PC-9 (cell line): ENCODE measurements around the gene ZNRF4. TPM values are rescaled to one million over a fixed set of nuclear protein-coding genes. Genes with fewer than 3 reads are reported as not detected.

Experiments
- BruUV-seq: library from RNA; stranded (reverse); fragments of 400-500 nt; replicated peaks from 2 replicates; lab custom pipeline; 2021; lab: Mats Ljungman, UMichigan
- CTCF ChIA-PET: fragments of 300-600 bp; sonication (Branson Sonifier 250); formaldehyde crosslinking; loops from one replicate; lab custom pipeline; 2022; ENCODE audit warnings: antibody characterized with exemption; lab: Charles Lee
- POLR2A ChIA-PET: fragments of 300-600 bp; sonication (Branson Sonifier 250); formaldehyde crosslinking; loops from one replicate; lab custom pipeline; 2022; ENCODE audit warnings: antibody characterized with exemption; ENCODE audit not compliant: unreplicated experiment; lab: Charles Lee
- DNase-seq, 2 experiments: peaks; one replicate each; pipeline versions ENCODE4 v3.0.0 to v3.0.0-alpha.2; 2015 to 2022; ENCODE audit warnings: mixed read lengths in 1 of 2
- H2AFZ ChIP-seq: fragments of 200-600 bp; sonication (generic); 2 replicates; pipeline ENCODE4 v1.8.1; 2017; ENCODE audit warnings: antibody characterized with exemption
- H3F3A ChIP-seq: fragments of 200-600 bp; sonication (generic); 2 replicates; pipeline ENCODE4 v1.8.1; 2017; ENCODE audit warnings: antibody characterized with exemption, mild to moderate bottlenecking, low read depth; ENCODE audit not compliant: insufficient read depth
- H3K27ac ChIP-seq: fragments of 200-600 bp; sonication (generic); 2 replicates; pipeline ENCODE4 v1.6.1; 2016; ENCODE audit warnings: mixed run types
- H3K27me3 ChIP-seq: fragments of 200-600 bp; sonication (generic); 2 replicates; pipeline ENCODE4 v1.6.1; 2016; ENCODE audit warnings: low read depth, mixed run types; ENCODE audit not compliant: insufficient read depth
- H3K36me3 ChIP-seq: fragments of 200-600 bp; sonication (generic); 2 replicates; pipeline ENCODE4 v1.6.1; 2016; ENCODE audit warnings: low read depth, mixed run types
- H3K4me1 ChIP-seq: fragments of 200-600 bp; sonication (generic); replicated peaks from 2 replicates; pipeline ENCODE4 v1.6.1; 2016; ENCODE audit warnings: mixed run types; ENCODE audit not compliant: insufficient read depth
- H3K4me2 ChIP-seq: fragments of 200-600 bp; sonication (generic); 2 replicates; pipeline ENCODE4 v1.6.1; 2017; ENCODE audit warnings: mixed run types
- H3K4me3 ChIP-seq: fragments of 200-600 bp; sonication (generic); 2 replicates; pipeline ENCODE4 v1.6.1; 2016; ENCODE audit warnings: mixed run types
- H3K79me2 ChIP-seq: fragments of 200-600 bp; sonication (generic); 2 replicates; pipeline ENCODE4 v1.6.1; 2017; ENCODE audit warnings: low read depth, mixed run types
- H3K9me2 ChIP-seq: fragments of 200-600 bp; sonication (generic); 2 replicates; pipeline ENCODE4 v1.8.1; 2017; ENCODE audit warnings: mild to moderate bottlenecking; ENCODE audit not compliant: insufficient read depth
- H3K9me3 ChIP-seq: fragments of 200-600 bp; sonication (generic); 2 replicates; pipeline ENCODE4 v1.8.1; 2016; ENCODE audit warnings: low read depth; ENCODE audit not compliant: insufficient read depth
- H4K20me1 ChIP-seq: fragments of 200-600 bp; sonication (generic); 2 replicates; pipeline ENCODE4 v1.8.1; 2017; ENCODE audit not compliant: insufficient read depth
- EZH2 ChIP-seq: fragments of 200-600 bp; sonication (generic); IDR thresholded peaks from 2 replicates; pipeline ENCODE4 v1.8.0; 2017; ENCODE audit warnings: antibody characterized with exemption, low read depth
- intact Hi-C: fragments of 100-400 bp; cut with micrococcal nuclease; formaldehyde crosslinking; loops from one replicate; pipeline ENCODE4 v1.10.0; 2022; ENCODE audit not compliant: unreplicated experiment
- total RNA-seq: library from RNA; stranded (reverse); gene quantifications from 2 replicates; pipeline ENCODE4 v1.2.3, GENCODE V29; 2021
- TF ChIP-seq, protein P1 (sequence below): fragments of 200-600 bp; sonication (generic); conservative IDR thresholded peaks from 2 replicates; pipeline ENCODE4 v1.6.1; 2017; ENCODE audit warnings: mixed run types, antibody characterized with exemption, mild to moderate bottlenecking, moderate library complexity

ZNRF4 gene
- total RNA-seq, 1 experiment from 2014 or later, result not detected

DNA sequence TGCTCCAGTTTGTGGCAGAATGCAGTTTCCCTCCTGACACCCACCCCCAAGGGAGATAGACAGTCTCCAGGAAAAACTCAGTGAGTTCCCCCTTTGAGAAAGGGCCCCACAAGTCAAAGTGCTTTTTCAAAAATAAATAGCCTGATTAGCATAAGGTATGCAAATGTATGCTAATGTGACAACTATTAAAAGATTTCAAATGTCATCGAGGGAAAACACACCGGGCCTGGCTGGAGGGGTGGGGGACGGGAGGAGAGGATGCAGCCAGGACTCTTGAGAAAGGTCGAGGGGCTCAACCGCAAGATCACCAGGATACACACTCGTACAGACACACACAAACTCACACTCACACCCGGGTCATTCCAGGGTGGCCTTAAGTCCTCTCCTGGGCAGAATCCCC lies 34.3 kb upstream of the ZNRF4 start:
- Histone ChIP-seq H3K27me3 (peaks cover 77% of the 10 kb centered on the region), H3K9me3 (no peaks in the 10 kb centered on the region), H3K4me3 (no peak overlapping the region), H4K20me1 (no peaks in the 10 kb centered on the region), H2AFZ (no peak overlapping the region), H3F3A (no peaks in the 10 kb centered on the region), H3K4me2 (no peak overlapping the region), H3K79me2 (no peaks in the 10 kb centered on the region), H3K36me3 (no peaks in the 10 kb centered on the region), H3K27ac (no peak overlapping the region), H3K9me2 (no peaks in the 10 kb centered on the region), H3K4me1 (no peaks in the 10 kb centered on the region)
- TF ChIP-seq EZH2, result no peak
- TF ChIP-seq, protein P1, sequence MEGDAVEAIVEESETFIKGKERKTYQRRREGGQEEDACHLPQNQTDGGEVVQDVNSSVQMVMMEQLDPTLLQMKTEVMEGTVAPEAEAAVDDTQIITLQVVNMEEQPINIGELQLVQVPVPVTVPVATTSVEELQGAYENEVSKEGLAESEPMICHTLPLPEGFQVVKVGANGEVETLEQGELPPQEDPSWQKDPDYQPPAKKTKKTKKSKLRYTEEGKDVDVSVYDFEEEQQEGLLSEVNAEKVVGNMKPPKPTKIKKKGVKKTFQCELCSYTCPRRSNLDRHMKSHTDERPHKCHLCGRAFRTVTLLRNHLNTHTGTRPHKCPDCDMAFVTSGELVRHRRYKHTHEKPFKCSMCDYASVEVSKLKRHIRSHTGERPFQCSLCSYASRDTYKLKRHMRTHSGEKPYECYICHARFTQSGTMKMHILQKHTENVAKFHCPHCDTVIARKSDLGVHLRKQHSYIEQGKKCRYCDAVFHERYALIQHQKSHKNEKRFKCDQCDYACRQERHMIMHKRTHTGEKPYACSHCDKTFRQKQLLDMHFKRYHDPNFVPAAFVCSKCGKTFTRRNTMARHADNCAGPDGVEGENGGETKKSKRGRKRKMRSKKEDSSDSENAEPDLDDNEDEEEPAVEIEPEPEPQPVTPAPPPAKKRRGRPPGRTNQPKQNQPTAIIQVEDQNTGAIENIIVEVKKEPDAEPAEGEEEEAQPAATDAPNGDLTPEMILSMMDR, result no peak
- ChIA-PET POLR2A (no interaction called here), CTCF (no interaction called here)
- DNase-seq, result no peak
- intact Hi-C loops, result no loop called here
- BruUV-seq, result no TSS peak

DNA sequence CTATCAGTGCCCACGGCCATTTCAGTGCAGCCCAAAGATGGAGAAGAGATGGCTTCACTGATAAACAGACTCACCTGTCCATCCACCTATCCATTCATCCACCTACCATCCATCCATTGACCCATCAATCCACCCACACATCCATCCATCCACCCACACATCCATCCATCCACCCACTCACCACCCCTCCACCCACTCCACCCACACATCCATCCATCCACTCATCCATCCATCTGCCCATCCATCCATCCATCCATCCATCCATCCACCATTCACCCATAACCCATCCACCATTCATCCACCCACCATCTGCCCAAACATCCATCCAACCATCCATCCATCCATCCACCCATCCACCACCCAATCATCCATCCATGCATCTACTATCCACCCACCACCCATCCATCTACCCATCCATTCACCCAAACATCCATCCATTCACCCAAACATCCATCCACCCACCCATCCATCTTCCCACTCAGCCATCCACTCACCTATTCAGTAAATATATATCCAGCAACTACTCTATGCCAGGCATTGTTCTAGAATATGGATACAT lies 31.6 kb upstream of the ZNRF4 start:
- H3K27ac ChIP-seq, result no peak overlapping the region
- no peak overlapping the region for H3K4me3 ChIP-seq
- H3K4me2 ChIP-seq, result no peak overlapping the region
- DNase-seq, result no peak
- H3K9me3 ChIP-seq, result no peaks in the 10 kb centered on the region
- H3K9me2 ChIP-seq, result no peaks in the 10 kb centered on the region
- no peaks in the 10 kb centered on the region for H3K4me1 ChIP-seq
- ChIA-PET CTCF (no interaction called here), POLR2A (no interaction called here)
- H3K36me3 ChIP-seq, result no peaks in the 10 kb centered on the region
- H4K20me1 ChIP-seq, result no peaks in the 10 kb centered on the region
- peaks cover 63% of the 10 kb centered on the region for H3K27me3 ChIP-seq
- intact Hi-C loops, result no loop called here
- TF ChIP-seq, protein P1, result no peak
- TF ChIP-seq EZH2, result no peak
- H2AFZ ChIP-seq, result no peak overlapping the region
- H3F3A ChIP-seq, result no peaks in the 10 kb centered on the region
- H3K79me2 ChIP-seq, result no peaks in the 10 kb centered on the region
- no TSS peak for BruUV-seq

DNA sequence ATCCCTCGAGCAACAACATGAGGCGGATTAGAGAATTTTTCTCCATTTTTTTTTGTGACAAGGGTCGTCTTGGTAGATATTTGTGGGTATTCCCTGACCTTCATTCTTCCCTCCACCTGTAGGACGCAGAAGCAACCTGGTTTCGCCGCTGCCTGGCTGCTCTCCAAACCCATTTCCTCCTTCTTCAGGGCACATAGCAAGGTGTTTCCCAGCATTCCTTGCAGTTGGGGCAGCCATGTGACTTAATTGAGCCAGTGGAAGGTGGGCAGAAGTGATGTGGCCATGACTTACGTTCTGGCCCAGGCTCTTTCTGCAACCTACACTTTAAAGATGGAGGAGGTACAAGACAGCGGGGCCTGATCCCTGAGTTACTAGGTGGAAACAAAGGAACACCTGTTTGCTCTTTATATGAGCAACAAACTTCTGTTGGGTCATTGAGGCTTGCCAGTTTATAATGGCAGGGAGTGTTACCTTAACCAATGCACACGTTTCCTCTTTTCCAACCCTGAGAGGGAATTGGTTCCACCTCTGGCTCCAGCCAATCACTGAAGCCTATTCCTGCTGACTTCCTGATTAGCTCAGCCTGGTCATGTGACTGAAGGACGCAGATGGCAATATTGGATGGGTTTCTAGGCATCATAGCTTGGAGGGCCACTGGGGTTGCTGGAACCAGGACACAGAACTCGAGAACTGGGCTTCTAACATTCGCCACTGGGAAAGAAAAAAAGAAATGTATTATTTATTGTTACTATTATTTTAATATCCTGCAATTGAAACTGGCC lies 30.8 kb upstream of the ZNRF4 start:
- H3K9me3 ChIP-seq, result no peaks in the 10 kb centered on the region
- H3K4me2 ChIP-seq, result no peak overlapping the region
- H3K27me3 ChIP-seq, result peaks cover 56% of the 10 kb centered on the region
- H3K79me2 ChIP-seq, result no peaks in the 10 kb centered on the region
- H2AFZ ChIP-seq, result no peak overlapping the region
- H3K9me2 ChIP-seq, result no peaks in the 10 kb centered on the region
- no peaks in the 10 kb centered on the region for H3K36me3 ChIP-seq
- ChIA-PET POLR2A (no interaction called here), CTCF (interaction anchor here (0.6 kb wide), 1 partner anchor 21 kb away, joined by 12 read pairs; no protein-coding TSS in a partner anchor)
- H3K27ac ChIP-seq, result no peak overlapping the region
- TF ChIP-seq, protein P1, result no peak
- TF ChIP-seq EZH2, result no peak
- H3K4me3 ChIP-seq, result no peak overlapping the region
- H3K4me1 ChIP-seq, result no peaks in the 10 kb centered on the region
- intact Hi-C loops, result no loop called here
- no peak for DNase-seq
- H3F3A ChIP-seq, result no peaks in the 10 kb centered on the region
- H4K20me1 ChIP-seq, result no peaks in the 10 kb centered on the region
- BruUV-seq, result no TSS peak
